PC-3 (cell line): ENCODE measurements around the gene OPTC.
"Not testable (repeated sequence)": the region's sequence is repeated elsewhere in the genome, so short reads cannot be mapped to it uniquely, and the experiment has no call there.

Source experiments
- CTCF ChIP-seq: fragments of 300-600 bp; sonication (generic); conservative IDR thresholded peaks from 2 replicates; pipeline ENCODE4 v1.5.1; 2017; ENCODE audit warnings: antibody characterized with exemption, low read depth, mild to moderate bottlenecking, low read length
- EZH2phosphoT487 ChIP-seq: fragments of 300-600 bp; sonication (generic); IDR thresholded peaks from 2 replicates; pipeline ENCODE4 v1.6.1; 2018; ENCODE audit warnings: mild to moderate bottlenecking, antibody characterized with exemption, low read length, borderline replicate concordance

- TF ChIP-seq CTCF, EZH2phosphoT487: not testable (repeated sequence)
Observed at GRCh38 chr1:203447598-203447997, 46.4 kb upstream of the OPTC start.
